ENCODE data around the gene THSD1. TPM values are rescaled to one million over a fixed set of nuclear protein-coding genes. Genes with fewer than 3 reads are reported as not detected.
A peak's percentile ranks its signal among the peaks of the same experiment; 100 is the strongest.

THSD1 gene
- polyA plus RNA-seq, 2 of the 4 experiments (the other 2 are of a cell fraction) = 5.4 to 6.1 TPM

GRCh38 chr13:52447354-52447753, 41.4 kb upstream of the THSD1 start:
- DNase-seq (ENCODE audit: low read depth in 1 of 2, low spot score in 1 of 2) (no peak), ATAC-seq (no peak), FAIRE-seq (no peak)
- TF ChIP-seq MAFK (IDR thresholded peaks at IDR 0.05; ENCODE audit: partially characterized antibody) (no peak), BHLHE40 (IDR thresholded peaks at IDR 0.05; ENCODE audit: low read depth, low read length) (no peak), MAZ (IDR thresholded peaks at IDR 0.05; ENCODE audit: borderline replicate concordance, low read depth, low read length) (no peak), ZFP36 (IDR thresholded peaks at IDR 0.05; ENCODE audit: borderline replicate concordance, partially characterized antibody) (no peak), MYC (IDR thresholded peaks at IDR 0.05; ENCODE audit: borderline replicate concordance, low read length) (no peak), HOXB13 (CRISPR knock-in tag; IDR thresholded peaks at IDR 0.05; ENCODE audit: low read depth) (no peak), SMC3 (IDR thresholded peaks at IDR 0.05) (no peak)
- TF ChIP-seq, protein P1, sequence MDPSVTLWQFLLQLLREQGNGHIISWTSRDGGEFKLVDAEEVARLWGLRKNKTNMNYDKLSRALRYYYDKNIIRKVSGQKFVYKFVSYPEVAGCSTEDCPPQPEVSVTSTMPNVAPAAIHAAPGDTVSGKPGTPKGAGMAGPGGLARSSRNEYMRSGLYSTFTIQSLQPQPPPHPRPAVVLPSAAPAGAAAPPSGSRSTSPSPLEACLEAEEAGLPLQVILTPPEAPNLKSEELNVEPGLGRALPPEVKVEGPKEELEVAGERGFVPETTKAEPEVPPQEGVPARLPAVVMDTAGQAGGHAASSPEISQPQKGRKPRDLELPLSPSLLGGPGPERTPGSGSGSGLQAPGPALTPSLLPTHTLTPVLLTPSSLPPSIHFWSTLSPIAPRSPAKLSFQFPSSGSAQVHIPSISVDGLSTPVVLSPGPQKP (IDR thresholded peaks at IDR 0.05; ENCODE audit: low read depth, low read length) = no peak
- Histone ChIP-seq H3K4me1 (peaks cover 23% of the 10 kb centered on the region; the same call in 2 of the 3 replicates), H3K9me3 (no peaks in the 10 kb centered on the region), H3K27ac (no peak overlapping the region), H3K4me3 (no peak overlapping the region), H3K4me2 (peak overlapping the region; percentile 88; the same call in 1 of the 3 replicates)
- ChIA-PET POLR2A (interaction anchor here (0.5 to 1.8 kb wide), 2 partner anchors 19 to 76 kb away, joined by 3 to 10 read pairs; no protein-coding TSS in a partner anchor), CTCF (interaction anchor here (0.9 to 7.0 kb wide), 3 partner anchors 17 to 107 kb away, joined by 3 to 115 read pairs (median 3); no protein-coding TSS in a partner anchor)
- WGBS (ENCODE audit: missing lambda C conversion rate) = 97% methylated on average over 2 of the region's 2 CpGs

DNA sequence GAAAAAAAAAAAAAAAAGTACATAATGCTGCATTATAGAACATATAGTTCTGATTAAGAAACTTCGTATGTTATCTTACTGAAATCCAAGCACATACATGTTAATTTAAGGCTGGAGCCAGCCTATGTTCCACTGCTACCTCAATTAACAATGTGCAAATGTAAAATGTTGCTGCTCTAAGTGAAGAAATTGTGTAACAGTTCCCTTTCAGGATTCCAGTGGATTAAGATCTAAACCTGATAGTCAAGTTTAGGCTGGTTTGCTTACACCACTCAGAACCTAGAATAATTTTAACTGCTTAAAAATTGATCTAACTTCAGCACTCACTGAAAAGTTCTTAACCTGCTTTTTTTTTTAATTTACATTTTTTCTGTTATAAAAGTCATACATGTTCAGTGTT, 40.3 kb upstream of the THSD1 start:
- H3K4me3 ChIP-seq = no peak overlapping the region
- ATAC-seq (no peak), FAIRE-seq (no peak), DNase-seq (ENCODE audit: low read depth in 1 of 2, low spot score in 1 of 2) (no peak)
- no peaks in the 10 kb centered on the region for H3K9me3 ChIP-seq
- CTCF ChIA-PET = no interaction called here
- H3K27ac ChIP-seq = no peak overlapping the region
- no peak overlapping the region for H3K4me2 ChIP-seq
- POLR2A ChIA-PET = no interaction called here
- TF ChIP-seq RNF2 (IDR thresholded peaks at IDR 0.05; ENCODE audit: borderline replicate concordance, low read depth) (no peak), EHMT2 (IDR thresholded peaks at IDR 0.05; ENCODE audit: low read depth) (no peak), NFE2L2 (conservative IDR thresholded peaks at IDR 0.05; ENCODE audit: low read length) (no peak), KDM5A (IDR thresholded peaks at IDR 0.05) (no peak), TFCP2L1 (CRISPR knock-in tag; IDR thresholded peaks at IDR 0.05) (no peak), USF2 (IDR thresholded peaks at IDR 0.05) (no peak), ZC3H11A (IDR thresholded peaks at IDR 0.05) (no peak), CBX8 (IDR thresholded peaks at IDR 0.05) (no peak), NPAS2 (CRISPR knock-in tag; IDR thresholded peaks at IDR 0.05; ENCODE audit: borderline replicate concordance) (no peak), RARB (CRISPR knock-in tag; IDR thresholded peaks at IDR 0.05) (no peak), MAZ (IDR thresholded peaks at IDR 0.05; ENCODE audit: borderline replicate concordance, low read depth, low read length) (no peak)
- TF ChIP-seq, protein P2, sequence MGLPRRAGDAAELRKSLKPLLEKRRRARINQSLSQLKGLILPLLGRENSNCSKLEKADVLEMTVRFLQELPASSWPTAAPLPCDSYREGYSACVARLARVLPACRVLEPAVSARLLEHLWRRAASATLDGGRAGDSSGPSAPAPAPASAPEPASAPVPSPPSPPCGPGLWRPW (IDR thresholded peaks at IDR 0.05) = no peak
- peaks cover 23% of the 10 kb centered on the region; the same call in 2 of the 3 replicates for H3K4me1 ChIP-seq
- 90% methylated on average over 1 of the region's 1 CpG for WGBS (ENCODE audit: missing lambda C conversion rate)

DNA sequence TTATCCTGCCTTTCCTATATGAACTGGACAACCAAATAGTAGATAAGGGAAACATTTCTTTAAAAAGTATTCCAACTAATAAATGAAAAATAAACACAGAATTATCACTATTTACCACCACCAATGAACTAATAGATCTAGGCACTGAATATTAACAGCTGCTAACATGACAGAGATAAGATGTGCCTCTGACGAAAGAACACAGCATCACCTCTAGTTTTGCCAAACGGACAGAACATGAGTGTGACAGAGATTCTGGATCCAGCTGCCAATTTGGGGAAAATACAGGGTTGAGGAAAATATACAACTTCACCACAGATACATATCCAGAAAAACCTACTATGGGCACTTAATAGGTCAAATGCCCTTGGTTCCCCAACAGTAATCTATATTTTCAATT, 26.5 kb upstream of the THSD1 start:
- ChIA-PET CTCF (interaction anchor here (0.6 to 8.5 kb wide), 3 partner anchors 16 to 88 kb away, joined by 3 to 58 read pairs (median 4); partner anchors contain the start of gene VPS36), POLR2A (no interaction called here)
- H3K27ac ChIP-seq = no peak overlapping the region
- peaks cover 18% of the 10 kb centered on the region for H3K4me1 ChIP-seq
- ATAC-seq (no peak), FAIRE-seq (no peak), DNase-seq (ENCODE audit: low read depth in 1 of 2, low spot score in 1 of 2) (no peak)
- H3K9me3 ChIP-seq = no peaks in the 10 kb centered on the region
- no peak overlapping the region for H3K4me3 ChIP-seq
- no peak overlapping the region for H3K4me2 ChIP-seq
- 88% methylated on average over 2 of the region's 2 CpGs for WGBS (ENCODE audit: missing lambda C conversion rate)
- TF ChIP-seq CTCF (IDR thresholded peaks at IDR 0.05) (no peak), SREBF2 (IDR thresholded peaks at IDR 0.05) (no peak), CHD4 (IDR thresholded peaks at IDR 0.05; ENCODE audit: borderline replicate concordance) (no peak), SMC3 (IDR thresholded peaks at IDR 0.05) (no peak), RCOR1 (IDR thresholded peaks at IDR 0.05; ENCODE audit: low read depth, low read length) (no peak), PHF8 (IDR thresholded peaks at IDR 0.05; ENCODE audit: borderline replicate concordance, low read depth) (no peak), RAD21 (conservative IDR thresholded peaks at IDR 0.05 in 1 of 2, IDR thresholded peaks at IDR 0.05 in 1 of 2) (no peak), ZFP36 (IDR thresholded peaks at IDR 0.05; ENCODE audit: borderline replicate concordance, partially characterized antibody) (no peak), KDM1A (IDR thresholded peaks at IDR 0.05; ENCODE audit: low read depth) (no peak)
- TF ChIP-seq, protein P3, sequence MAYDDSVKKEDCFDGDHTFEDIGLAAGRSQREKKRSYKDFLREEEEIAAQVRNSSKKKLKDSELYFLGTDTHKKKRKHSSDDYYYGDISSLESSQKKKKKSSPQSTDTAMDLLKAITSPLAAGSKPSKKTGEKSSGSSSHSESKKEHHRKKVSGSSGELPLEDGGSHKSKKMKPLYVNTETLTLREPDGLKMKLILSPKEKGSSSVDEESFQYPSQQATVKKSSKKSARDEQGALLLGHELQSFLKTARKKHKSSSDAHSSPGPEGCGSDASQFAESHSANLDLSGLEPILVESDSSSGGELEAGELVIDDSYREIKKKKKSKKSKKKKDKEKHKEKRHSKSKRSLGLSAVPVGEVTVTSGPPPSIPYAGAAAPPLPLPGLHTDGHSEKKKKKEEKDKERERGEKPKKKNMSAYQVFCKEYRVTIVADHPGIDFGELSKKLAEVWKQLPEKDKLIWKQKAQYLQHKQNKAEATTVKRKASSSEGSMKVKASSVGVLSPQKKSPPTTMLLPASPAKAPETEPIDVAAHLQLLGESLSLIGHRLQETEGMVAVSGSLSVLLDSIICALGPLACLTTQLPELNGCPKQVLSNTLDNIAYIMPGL (CRISPR knock-in tag; IDR thresholded peaks at IDR 0.05; ENCODE audit: borderline replicate concordance) = no peak

All from A549 (cell line).